HG03558 (cell line): ENCODE results near the gene OR56A3.
"Not testable (repeated sequence)": the region's sequence is repeated elsewhere in the genome, so short reads cannot be mapped to it uniquely, and the experiment has no call there.

Experiments used
- ATAC-seq: cut with Tn5 transposase; IDR thresholded peaks from one replicate; pipeline ENCODE4 v1.9.1; 2021; ENCODE audit warnings: moderate number of reproducible peaks; ENCODE audit not compliant: unreplicated experiment; ENCODE audit errors: extremely low read depth

Gene OR56A3

GRCh38 chr11:5941951-5942350 lies at the start of gene OR56A3:
TSS of gene OR56A3 (plus strand) at chr11:5942251. CDS start at chr11:5947347, 5,096 bp downstream.
- ATAC-seq, result no peak

- no peak for ATAC-seq
Measured at GRCh38 chr11:5892908-5893307, 49.1 kb upstream of the OR56A3 start, which contains the start of gene OR52E5. TSS of gene OR52E5 (plus strand) at chr11:5893208. CDS start at chr11:5900777, 7,569 bp downstream.

- ATAC-seq, result no peak
Measured at GRCh38 chr11:5899534-5899933, 42.5 kb upstream of the OR56A3 start.

- ATAC-seq, result no peak
Measured at GRCh38 chr11:5910540-5910939, 31.5 kb upstream of the OR56A3 start.

GRCh38 chr11:5922749-5923426 lies 19.2 kb upstream of the OR56A3 start:
- ATAC-seq, result peak; percentile 75

- ATAC-seq, result peak; percentile 30
Measured at GRCh38 chr11:5923427-5923776, 18.6 kb upstream of the OR56A3 start.

- ATAC-seq, result no peak
Measured at GRCh38 chr11:5923794-5924193, 18.3 kb upstream of the OR56A3 start.

- no peak for ATAC-seq
Measured at GRCh38 chr11:5928271-5928670, 13.8 kb upstream of the OR56A3 start.

GRCh38 chr11:5928811-5929210 lies 13.2 kb upstream of the OR56A3 start:
- ATAC-seq, result no peak

- ATAC-seq, result no peak
Measured at GRCh38 chr11:5929571-5930368, 12.3 kb upstream of the OR56A3 start.

GRCh38 chr11:5930614-5931013 lies 11.4 kb upstream of the OR56A3 start:
- ATAC-seq, result no peak

GRCh38 chr11:5931061-5931460 lies 11.0 kb upstream of the OR56A3 start:
- no peak for ATAC-seq

GRCh38 chr11:5932671-5933070 lies 9.4 kb upstream of the OR56A3 start:
- no peak for ATAC-seq

- no peak for ATAC-seq
Measured at GRCh38 chr11:5933116-5933515, 8.9 kb upstream of the OR56A3 start.

- no peak for ATAC-seq
Measured at GRCh38 chr11:5937868-5938602, 4.0 kb upstream of the OR56A3 start.

- no peak for ATAC-seq
Measured at GRCh38 chr11:5938603-5938965, 3.5 kb upstream of the OR56A3 start.

- ATAC-seq, result no peak
Measured at GRCh38 chr11:5940748-5941147, 1.3 kb upstream of the OR56A3 start.

GRCh38 chr11:5955586-5955985 lies 13.5 kb downstream of the OR56A3 start:
- ATAC-seq, result no peak

- ATAC-seq, result not testable (repeated sequence)
Measured at GRCh38 chr11:5960704-5961320, 18.8 kb downstream of the OR56A3 start.

GRCh38 chr11:5966958-5967357 lies 24.9 kb downstream of the OR56A3 start:
- ATAC-seq, result no peak

GRCh38 chr11:5967708-5968107 lies 25.7 kb downstream of the OR56A3 start:
- ATAC-seq, result no peak
